GM12878 (cell line): Measurements from ENCODE around the gene ME3. TPM values are rescaled to one million over a fixed set of nuclear protein-coding genes. Genes with fewer than 3 reads are reported as not detected.

Experiments used
- ATAC-seq: fragments of 200-7000 bp; cut with Tn5 transposase; 3 replicates; pipeline ENCODE4 v1.9.1; 2020; ENCODE audit warnings: mild to moderate bottlenecking, moderate library complexity
- BruUV-seq: library from RNA; stranded (reverse); fragments of 400-500 nt; replicated peaks from 2 replicates; lab custom pipeline; 2021; lab: Mats Ljungman, UMichigan
- CTCF ChIA-PET: fragments of 300-600 bp; sonication (Branson Sonifier 250); formaldehyde crosslinking; extraction: SDS; loops from one replicate; lab custom pipeline; 2021; ENCODE audit warnings: inconsistent platforms; lab: Yijun Ruan, JAX
- POLR2A ChIA-PET: fragments of 350-600 bp; formaldehyde crosslinking; extraction: SDS; loops from one replicate; lab custom pipeline; 2021; ENCODE audit warnings: inconsistent platforms; lab: Charles Lee
- RAD21 ChIA-PET: fragments of 300-600 bp; sonication (Branson Sonifier 250); formaldehyde crosslinking; loops from one replicate; lab custom pipeline; 2023; ENCODE audit warnings: antibody characterized with exemption; ENCODE audit not compliant: unreplicated experiment; lab: Charles Lee
- SMC1A ChIA-PET: fragments of 300-600 bp; sonication (Branson Sonifier 250); formaldehyde crosslinking; loops from one replicate; lab custom pipeline; 2023; ENCODE audit not compliant: unreplicated experiment, uncharacterized antibody; lab: Charles Lee
- DNase-seq: peaks from one replicate; pipeline ENCODE4 v3.0.0-alpha.2; 2011; ENCODE audit warnings: low read depth, low spot score
- FAIRE-seq: peaks from 3 replicates; lab custom pipeline; 2011; peaks lifted over from hg19 to GRCh38; lab: Jason Lieb, UNC
- H2AFZ ChIP-seq: 2 replicates; pipeline ENCODE4 v1.6.0; 2011; ENCODE audit warnings: low read depth, low read length, control low read depth; ENCODE audit not compliant: control insufficient read depth
- H3K27ac ChIP-seq: 2 replicates; pipeline ENCODE4 v1.5.1; 2011; ENCODE audit warnings: control low read depth; ENCODE audit not compliant: control insufficient read depth, insufficient read depth
- H3K27me3 ChIP-seq, 2 experiments: replicated peaks in 1 of 2; 2 replicates each; pipeline versions ENCODE4 v1.6.0 to v1.6.1; 2011; ENCODE audit warnings: low read length in 1 of 2; ENCODE audit not compliant: control insufficient read depth in 2 of 2, insufficient read depth in 2 of 2
- H3K36me3 ChIP-seq, 2 experiments: 2 replicates each; pipeline ENCODE4 v1.5.1; 2011; ENCODE audit warnings: low read length in 1 of 2; ENCODE audit not compliant: control insufficient read depth in 2 of 2, insufficient read depth in 2 of 2
- H3K4me1 ChIP-seq: 2 replicates; pipeline ENCODE4 v1.6.1; 2011; ENCODE audit warnings: mild to moderate bottlenecking, low read length, moderate library complexity, mixed read lengths; ENCODE audit not compliant: control insufficient read depth, insufficient read depth
- H3K4me2 ChIP-seq: 2 replicates; pipeline ENCODE4 v1.6.0; 2011; ENCODE audit warnings: control low read depth; ENCODE audit not compliant: control insufficient read depth, insufficient read depth
- H3K4me3 ChIP-seq: fragments of 200-600 bp; sonication (generic); 2 replicates; pipeline ENCODE4 v1.5.1; 2016
- H3K79me2 ChIP-seq: 2 replicates; pipeline ENCODE4 v1.6.0; 2011; ENCODE audit warnings: low read length; ENCODE audit not compliant: control insufficient read depth, insufficient read depth
- H3K9ac ChIP-seq: 2 replicates; pipeline ENCODE4 v1.8.0; 2011; ENCODE audit warnings: low read length, control low read depth, mixed read lengths; ENCODE audit not compliant: control insufficient read depth, insufficient read depth
- H3K9me3 ChIP-seq: replicated peaks from 3 replicates; pipeline ENCODE4 v1.5.1; 2011; ENCODE audit warnings: mild to moderate bottlenecking, low read length; ENCODE audit not compliant: control insufficient read depth, insufficient read depth
- H4K20me1 ChIP-seq: 2 replicates; pipeline ENCODE4 v1.6.0; 2011; ENCODE audit not compliant: control insufficient read depth, insufficient read depth
- ATF7 ChIP-seq: fragments of 450-650 bp; IDR thresholded peaks from 2 replicates; pipeline ENCODE4 v1.6.1; 2016; ENCODE audit warnings: low read depth, mild to moderate bottlenecking
- DPF2 ChIP-seq: fragments of 450-650 bp; IDR thresholded peaks from 2 replicates; pipeline ENCODE4 v1.6.1; 2017; ENCODE audit warnings: mild to moderate bottlenecking
- GABPA ChIP-seq: IDR thresholded peaks from 2 replicates; pipeline ENCODE4 v1.6.1; 2014; ENCODE audit warnings: antibody characterized with exemption, low read depth, mild to moderate bottlenecking, inconsistent platforms
- GATAD2B ChIP-seq: fragments of 450-650 bp; conservative IDR thresholded peaks from 2 replicates; pipeline ENCODE4 v1.6.1; 2017; ENCODE audit warnings: low read depth, mild to moderate bottlenecking, moderate library complexity
- KLF5 ChIP-seq: fragments of 450-650 bp; IDR thresholded peaks from 2 replicates; pipeline ENCODE4 v1.6.1; 2014; ENCODE audit warnings: mild to moderate bottlenecking; ENCODE audit not compliant: partially characterized antibody
- MAX ChIP-seq: IDR thresholded peaks from 2 replicates; pipeline ENCODE4 v1.6.1; 2012; ENCODE audit warnings: low read depth, low read length, improper control_type of control experiment
- MYB ChIP-seq: fragments of 150-350 bp; IDR thresholded peaks from 2 replicates; pipeline ENCODE4 v1.6.1; 2014; ENCODE audit warnings: mild to moderate bottlenecking, low read depth, low read length, borderline replicate concordance
- PKNOX1 ChIP-seq: fragments of 450-650 bp; IDR thresholded peaks from 2 replicates; pipeline ENCODE4 v1.6.1; 2016; ENCODE audit warnings: mild to moderate bottlenecking
- POLR2A ChIP-seq: IDR thresholded peaks from 2 replicates; pipeline ENCODE4 v1.6.1; 2011; ENCODE audit warnings: low read depth, mild to moderate bottlenecking, low read length
- POLR2AphosphoS5 ChIP-seq: IDR thresholded peaks from 2 replicates; pipeline ENCODE4 v1.6.1; 2011; ENCODE audit warnings: mild to moderate bottlenecking, low read length, inconsistent platforms
- SIN3A ChIP-seq: IDR thresholded peaks from 2 replicates; pipeline ENCODE4 v1.6.1; 2012; ENCODE audit warnings: low read depth, low read length, improper control_type of control experiment
- SIX5 ChIP-seq: IDR thresholded peaks from 2 replicates; pipeline ENCODE4 v1.6.1; 2011; ENCODE audit warnings: mild to moderate bottlenecking, low read depth, low read length, moderate library complexity; ENCODE audit not compliant: severe bottlenecking
- SKIL ChIP-seq: fragments of 450-650 bp; IDR thresholded peaks from 2 replicates; pipeline ENCODE4 v1.6.1; 2017; ENCODE audit warnings: mild to moderate bottlenecking, low read depth, inconsistent platforms; ENCODE audit not compliant: poor library complexity, severe bottlenecking
- SP1 ChIP-seq: IDR thresholded peaks from one replicate; pipeline ENCODE4 v1.6.1; 2011; ENCODE audit warnings: low read depth, low read length
- SREBF1 ChIP-seq: IDR thresholded peaks from 2 replicates; pipeline ENCODE4 v1.6.1; 2012; ENCODE audit warnings: mild to moderate bottlenecking, low read length
- ZNF24 ChIP-seq: fragments of 450-650 bp; IDR thresholded peaks from 2 replicates; pipeline ENCODE4 v1.6.1; 2017; ENCODE audit warnings: antibody characterized with exemption, mild to moderate bottlenecking
- WGBS: methylation state at CpG from one replicate; pipeline ENCODE4 v1.1.6; 2016; ENCODE audit warnings: low lambda C conversion rate; ENCODE audit not compliant: insufficient replicate concordance, insufficient coverage; ENCODE audit errors: missing lambda C conversion rate; 5-methylcytosine and 5-hydroxymethylcytosine counted together
- in situ Hi-C: fragments of 300-500 bp; cut with MboI; formaldehyde crosslinking; loops from 9 replicates; pipeline ENCODE4 v1.14.3; 2018; ENCODE audit warnings: mixed read lengths
- intact Hi-C: fragments of 100-400 bp; cut with micrococcal nuclease; formaldehyde crosslinking; loops from one replicate; pipeline ENCODE4 v1.14.2; 2022; ENCODE audit not compliant: unreplicated experiment
- polyA plus RNA-seq, 11 experiments: library from polyadenylated mRNA; depleted of rRNA in 4 of 11; unstranded in 6 of 11; stranded (reverse) in 5 of 11; fragments of >200 nt; fragmentation: Nextera tagmentation in 4 of 11; fragmentation: Illumina TruSeq in 1 of 11; extraction: Ambion mirVana in 4 of 11; extraction: Trizol in 1 of 11; gene quantifications; 1 replicate in 1 of 11; 2 replicates in 10 of 11; pipeline versions ENCODE4 v1.2.1 to v1.2.3, GENCODE V29; 2011 to 2016; ENCODE audit warnings: inconsistent platforms in 2 of 11, missing spikeins in 2 of 11, low read depth in 1 of 11
- total RNA-seq, 4 experiments: library from RNA; depleted of rRNA in 3 of 4; stranded (reverse); fragments of >200 nt in 3 of 4; fragmentation: Illumina TruSeq in 1 of 4; extraction: Trizol in 1 of 4; gene quantifications; 2 replicates each; pipeline versions ENCODE4 v1.2.1 to v1.2.3, GENCODE V29; 2013 to 2021

ME3 gene
- total and polyA plus RNA-seq, 10 of the 15 experiments (the other 5 are each of a cell fraction or from before 2014, with no cell fraction given): 0.06 to 0.40 (median 0.19) TPM; not detected in 2

GRCh38 chr11:86706338-86707131 is 34.1 kb upstream of the ME3 start (continued):
- TF ChIP-seq PKNOX1: no peak
- no peak for TF ChIP-seq POLR2AphosphoS5
- TF ChIP-seq, all 136 proteins: peak for 0

GRCh38 chr11:86704710-86705109 is 32.3 kb upstream of the ME3 start:
- Histone ChIP-seq H2AFZ (no peak overlapping the region), H3K9ac (no peak overlapping the region), H3K4me1 (no peaks in the 10 kb centered on the region), H3K36me3 (no peaks in the 10 kb centered on the region), H3K4me2 (no peak overlapping the region), H3K4me3 (no peak overlapping the region), H3K9me3 (no peaks in the 10 kb centered on the region), H3K27ac (no peak overlapping the region), H3K27me3 (0 out of 4 replicates have a peak, but pooled peaks cover 0 to 3% of the 10 kb centered on the region in 2 experiments), H3K79me2 (no peaks in the 10 kb centered on the region), H4K20me1 (no peaks in the 10 kb centered on the region)
- CTCF ChIA-PET: no interaction called here
- FAIRE-seq (no peak), DNase-seq (no peak), ATAC-seq (no peak)
- BruUV-seq: no TSS peak
- POLR2A ChIA-PET: no interaction called here
- intact Hi-C loops (no loop called here), in situ Hi-C loops (no loop called here)
- RAD21 ChIA-PET: no interaction called here
- WGBS: 50% methylated on average over 2 of the region's 2 CpGs
- SMC1A ChIA-PET: interaction anchor here (0.8 kb wide), 1 partner anchor 9 kb away, joined by 3 read pairs; no protein-coding TSS in a partner anchor
- TF ChIP-seq GABPA (no peak), SIX5 (no peak), KLF5 (no peak), ATF7 (no peak), MAX (no peak), DPF2 (no peak), ZNF24 (no peak), GATAD2B (no peak), MYB (no peak), SIN3A (no peak), SREBF1 (no peak), POLR2A (no peak), SP1 (no peak), SKIL (no peak)
